Stimulated activated CD8-positive, alpha-beta memory T cell treated with anti-CD3 and anti-CD28 coated beads, Interleukin-2, amount 100 ng/mL, for 1 hour (primary cell): Measurements from ENCODE around the gene GATB.

Experiments
- DNase-seq, 2 donors: peaks; one replicate each; pipeline ENCODE4 v3.0.0-alpha.2; 2020; ENCODE audit warnings: low read depth in 2 of 2

Gene GATB

GRCh38 chr4:151700566-151701316 is 60.1 kb downstream of the GATB start:
- DNase-seq = no peak

- DNase-seq = no peak
These were observed 62.6 kb downstream of the GATB start for GRCh38 chr4:151698213-151698612.

- no peak for DNase-seq
These were observed 65.7 kb downstream of the GATB start for GRCh38 chr4:151694961-151695720.

GRCh38 chr4:151692821-151693673 is 67.8 kb downstream of the GATB start:
- DNase-seq = no peak

- no peak for DNase-seq
These were observed 68.4 kb downstream of the GATB start for GRCh38 chr4:151692443-151692782.

GRCh38 chr4:151691639-151692442 is 69.0 kb downstream of the GATB start:
- DNase-seq = no peak

GRCh38 chr4:151690876-151691275 is 69.9 kb downstream of the GATB start:
- DNase-seq = no peak

- DNase-seq = no peak
These were observed 70.5 kb downstream of the GATB start for GRCh38 chr4:151690164-151690870.

GRCh38 chr4:151689211-151689991 is 71.4 kb downstream of the GATB start:
- DNase-seq = no peak

GRCh38 chr4:151688785-151689043 is 72.1 kb downstream of the GATB start:
- DNase-seq = no peak

GRCh38 chr4:151688003-151688784 is 72.6 kb downstream of the GATB start:
- no peak for DNase-seq

- DNase-seq = no peak
These were observed 73.7 kb downstream of the GATB start for GRCh38 chr4:151687021-151687640.

- DNase-seq = no peak
These were observed 75.5 kb downstream of the GATB start for GRCh38 chr4:151685303-151685702.

GRCh38 chr4:151681085-151681484 is 79.7 kb downstream of the GATB start:
- DNase-seq = no peak

GRCh38 chr4:151679231-151679630 is 81.6 kb downstream of the GATB start:
- no peak for DNase-seq

GRCh38 chr4:151678048-151678872 is 82.5 kb downstream of the GATB start:
- no peak for DNase-seq

GRCh38 chr4:151677193-151677592 is 83.6 kb downstream of the GATB start:
- DNase-seq = no peak

- no peak for DNase-seq
These were observed 84.5 kb downstream of the GATB start for GRCh38 chr4:151676301-151676700.
